Neuronal stem cell (in vitro differentiated cells): ENCODE measurements around the gene SLC2A1.

Experiments used
- DNase-seq: peaks from one replicate; pipeline ENCODE4 v3.0.0-alpha.2; 2013; ENCODE audit warnings: low spot score
- H2AFZ ChIP-seq: one replicate; pipeline ENCODE4 v1.6.1; 2013; ENCODE audit warnings: mild to moderate bottlenecking, low read length, inconsistent platforms
- H2AK5ac ChIP-seq: 2 replicates; pipeline ENCODE4 v1.6.1; 2013; ENCODE audit warnings: low read depth, mild to moderate bottlenecking, inconsistent platforms, low read length, moderate library complexity, mixed read lengths
- H2BK120ac ChIP-seq: 2 replicates; pipeline ENCODE4 v1.6.1; 2013; ENCODE audit warnings: low read depth, mild to moderate bottlenecking, inconsistent platforms, low read length, moderate library complexity, mixed read lengths
- H2BK12ac ChIP-seq: one replicate; pipeline ENCODE4 v1.6.1; 2013; ENCODE audit warnings: low read length, inconsistent platforms
- H2BK15ac ChIP-seq: 2 replicates; pipeline ENCODE4 v1.6.1; 2013; ENCODE audit warnings: mild to moderate bottlenecking, low read length, inconsistent platforms, mixed read lengths
- H2BK5ac ChIP-seq: one replicate; pipeline ENCODE4 v1.6.1; 2013; ENCODE audit warnings: inconsistent platforms, mild to moderate bottlenecking, low read length, moderate library complexity
- H3K14ac ChIP-seq: one replicate; pipeline ENCODE4 v1.6.1; 2013; ENCODE audit warnings: low read length, inconsistent platforms
- H3K18ac ChIP-seq: 2 replicates; pipeline ENCODE4 v1.6.1; 2013; ENCODE audit warnings: low read length, inconsistent platforms
- H3K23ac ChIP-seq: 2 replicates; pipeline ENCODE4 v1.6.1; 2013; ENCODE audit warnings: low read depth, mild to moderate bottlenecking, mixed read lengths, low read length, inconsistent platforms; ENCODE audit not compliant: poor library complexity
- H3K27ac ChIP-seq: replicated peaks from 3 replicates; pipeline ENCODE4 v1.5.1; 2013; ENCODE audit warnings: low read length, inconsistent platforms
- H3K27me3 ChIP-seq, 3 experiments: 2 replicates each; pipeline ENCODE4 v1.6.1; 2013; ENCODE audit warnings: low read length in 3 of 3, mild to moderate bottlenecking in 2 of 3, inconsistent platforms in 1 of 3, low read depth in 1 of 3, mixed read lengths in 1 of 3, moderate library complexity in 1 of 3; ENCODE audit not compliant: control insufficient read depth in 3 of 3, insufficient read depth in 3 of 3
- H3K36me3 ChIP-seq, 2 donors: replicated peaks in 1 of 2; 2 replicates each; pipeline ENCODE4 v1.6.1; 2013; ENCODE audit warnings: low read length in 2 of 2; ENCODE audit not compliant: control insufficient read depth in 2 of 2, insufficient read depth in 2 of 2
- H3K4ac ChIP-seq: 2 replicates; pipeline ENCODE4 v1.6.1; 2013; ENCODE audit warnings: inconsistent platforms, mild to moderate bottlenecking, low read length, moderate library complexity
- H3K4me1 ChIP-seq, 2 donors: 1 replicate in 1 of 2; 2 replicates in 1 of 2; pipeline ENCODE4 v1.6.1; 2013; ENCODE audit warnings: low read length in 2 of 2, low read depth in 1 of 2; ENCODE audit not compliant: control insufficient read depth in 2 of 2, insufficient read depth in 1 of 2
- H3K4me2 ChIP-seq: one replicate; pipeline ENCODE4 v1.6.1; 2013; ENCODE audit warnings: mild to moderate bottlenecking, low read length, inconsistent platforms; ENCODE audit not compliant: insufficient read depth, poor library complexity, severe bottlenecking
- H3K4me3 ChIP-seq, 2 donors: 2 replicates each; pipeline ENCODE4 v1.5.1; 2013; ENCODE audit warnings: low read length in 2 of 2, mild to moderate bottlenecking in 2 of 2, inconsistent platforms in 1 of 2, moderate library complexity in 1 of 2
- H3K79me1 ChIP-seq: one replicate; pipeline ENCODE4 v1.6.1; 2013; ENCODE audit warnings: low read depth, mild to moderate bottlenecking, inconsistent platforms, low read length, moderate library complexity
- H3K9ac ChIP-seq: one replicate; pipeline ENCODE4 v1.6.1; 2013; ENCODE audit warnings: mild to moderate bottlenecking, low read depth, low read length, inconsistent platforms; ENCODE audit not compliant: poor library complexity
- H3K9me3 ChIP-seq, 2 donors: replicated peaks in 1 of 2; 2 replicates each; pipeline versions ENCODE3 to v1.6.1; 2013; ENCODE audit warnings: low read length in 2 of 2, mild to moderate bottlenecking in 2 of 2, inconsistent platforms in 1 of 2, low read depth in 1 of 2, mixed read lengths in 1 of 2, moderate library complexity in 1 of 2; ENCODE audit not compliant: control insufficient read depth in 2 of 2, insufficient read depth in 1 of 2
- H4K8ac ChIP-seq: one replicate; pipeline ENCODE4 v1.6.1; 2013; ENCODE audit warnings: low read depth, mild to moderate bottlenecking, inconsistent platforms, low read length, moderate library complexity
- H4K91ac ChIP-seq: one replicate; pipeline ENCODE4 v1.6.1; 2013; ENCODE audit warnings: low read length, low read depth, mild to moderate bottlenecking, inconsistent platforms; ENCODE audit not compliant: poor library complexity
- WGBS, 2 donors: extraction: QIAGEN DNeasy Blood & Tissue Kit; methylation state at CpG; one replicate each; pipeline ENCODE4 v1.1.7; 2013; ENCODE audit warnings: missing lambda C conversion rate in 2 of 2, mixed read lengths in 1 of 2; ENCODE audit not compliant: insufficient read length in 2 of 2, insufficient replicate concordance in 1 of 2; ENCODE audit errors: extremely low coverage in 2 of 2; 5-methylcytosine and 5-hydroxymethylcytosine counted together

The SLC2A1 gene

DNA sequence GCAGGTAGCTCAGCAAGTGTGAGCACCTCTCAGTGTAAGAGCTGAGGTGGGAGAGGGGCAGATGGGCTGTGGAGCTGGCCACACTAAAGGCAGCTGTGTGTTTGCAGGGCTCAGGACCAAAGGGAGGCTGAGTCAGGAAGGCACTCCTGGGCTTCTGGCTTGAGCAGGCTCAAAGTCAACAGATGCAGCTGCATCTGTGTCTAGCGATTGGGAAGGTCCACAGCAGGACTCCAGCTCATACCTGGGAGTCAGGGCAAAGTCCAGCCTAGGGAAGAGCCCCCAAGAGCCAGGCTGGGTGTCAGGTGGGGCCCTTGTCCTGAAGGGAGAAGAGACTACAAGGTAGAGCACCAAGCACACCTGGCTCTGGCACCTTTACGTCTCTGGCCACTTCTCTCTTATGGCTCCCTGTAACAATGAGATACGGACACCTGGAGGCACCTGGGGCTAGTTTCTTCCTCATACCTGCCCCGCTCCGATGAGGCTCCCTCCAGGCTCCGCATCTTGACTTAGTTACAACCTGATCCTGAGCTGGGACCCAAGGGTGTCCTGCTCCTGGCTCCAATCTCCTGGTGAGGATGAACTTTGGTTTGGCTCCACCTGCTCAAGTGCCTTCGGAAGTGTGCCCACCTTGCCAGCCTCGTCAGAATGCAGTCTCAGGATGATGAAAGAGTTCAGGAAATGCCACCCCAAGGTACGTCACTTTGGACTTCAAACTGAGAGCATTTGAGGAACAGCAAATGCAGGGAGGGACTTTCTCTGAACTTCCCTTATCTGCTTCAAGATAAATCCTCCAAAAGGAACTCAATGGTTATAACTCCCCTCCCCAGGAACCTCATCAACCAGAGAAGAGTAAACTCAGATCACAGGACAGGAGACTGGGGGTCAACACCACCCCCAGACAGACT is 21.5 kb upstream of the SLC2A1 start:
- Histone ChIP-seq H2AFZ (no peak overlapping the region), H3K9me3 (no peaks in the 10 kb centered on the region), H4K91ac (no peak overlapping the region), H2BK12ac (peak overlapping the region; percentile 41), H3K4ac (no peak overlapping the region), H3K9ac (no peak overlapping the region), H3K27me3 (no peaks in the 10 kb centered on the region), H3K4me3 (no peak overlapping the region), H3K14ac (no peak overlapping the region), H2BK120ac (no peak overlapping the region), H3K79me1 (no peaks in the 10 kb centered on the region), H3K36me3 (peaks cover 0 to 6% of the 10 kb centered on the region in 2 donors), H3K18ac (peak overlapping the region; percentile 73), H2AK5ac (peak overlapping the region; percentile 68), H3K4me1 (peaks cover 23 to 24% of the 10 kb centered on the region in 2 donors), H2BK15ac (peak overlapping the region; percentile 5), H3K23ac (no peak overlapping the region), H3K4me2 (no peak overlapping the region), H3K27ac (no peak overlapping the region), H4K8ac (no peak overlapping the region), H2BK5ac (no peak overlapping the region)
- DNase-seq = no peak
- WGBS, 2 donors = no CpG with 5 or more reads among the region's 9 CpGs

DNA sequence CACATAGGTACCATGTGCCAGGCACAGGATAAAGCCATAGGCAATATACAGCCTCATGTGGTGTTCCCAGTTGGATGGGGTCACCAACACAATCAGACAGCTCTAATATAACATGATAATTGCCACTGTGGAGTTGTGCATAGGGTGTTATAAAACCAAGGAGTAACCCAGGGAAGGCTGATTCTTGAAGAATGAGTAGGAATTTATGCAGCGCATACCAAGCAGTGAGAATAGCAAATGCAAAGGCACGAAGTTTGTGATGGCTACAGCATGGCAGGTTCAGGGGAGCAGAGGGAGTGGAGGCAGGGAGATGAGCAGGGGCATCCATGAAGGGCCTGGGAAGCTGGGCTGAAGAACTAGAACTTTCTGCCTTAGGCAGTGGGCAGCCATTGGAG is 20.4 kb upstream of the SLC2A1 start:
- no peak overlapping the region for H2BK5ac ChIP-seq
- no peak for DNase-seq
- no peak overlapping the region for H3K9ac ChIP-seq
- no peak overlapping the region for H3K4me2 ChIP-seq
- no peak overlapping the region for H4K8ac ChIP-seq
- H3K14ac ChIP-seq = no peak overlapping the region
- no peak overlapping the region for H3K23ac ChIP-seq
- whole genome bisulfite sequencing, 2 donors = no CpG with 5 or more reads among the region's 2 CpGs
- no peaks in the 10 kb centered on the region for H3K27me3 ChIP-seq
- peaks cover 0 to 2% of the 10 kb centered on the region in 2 donors for H3K36me3 ChIP-seq
- H3K9me3 ChIP-seq = no peaks in the 10 kb centered on the region
- peaks cover 24% of the 10 kb centered on the region in 2 donors for H3K4me1 ChIP-seq
- H2AK5ac ChIP-seq = no peak overlapping the region
- no peaks in the 10 kb centered on the region for H3K79me1 ChIP-seq
- no peak overlapping the region for H3K4ac ChIP-seq
- no peak overlapping the region for H2BK120ac ChIP-seq
- H4K91ac ChIP-seq = no peak overlapping the region
- H3K27ac ChIP-seq = no peak overlapping the region
- H2AFZ ChIP-seq = no peak overlapping the region
- H3K18ac ChIP-seq = no peak overlapping the region
- H3K4me3 ChIP-seq = no peak overlapping the region
- H2BK15ac ChIP-seq = no peak overlapping the region
- no peak overlapping the region for H2BK12ac ChIP-seq

DNA sequence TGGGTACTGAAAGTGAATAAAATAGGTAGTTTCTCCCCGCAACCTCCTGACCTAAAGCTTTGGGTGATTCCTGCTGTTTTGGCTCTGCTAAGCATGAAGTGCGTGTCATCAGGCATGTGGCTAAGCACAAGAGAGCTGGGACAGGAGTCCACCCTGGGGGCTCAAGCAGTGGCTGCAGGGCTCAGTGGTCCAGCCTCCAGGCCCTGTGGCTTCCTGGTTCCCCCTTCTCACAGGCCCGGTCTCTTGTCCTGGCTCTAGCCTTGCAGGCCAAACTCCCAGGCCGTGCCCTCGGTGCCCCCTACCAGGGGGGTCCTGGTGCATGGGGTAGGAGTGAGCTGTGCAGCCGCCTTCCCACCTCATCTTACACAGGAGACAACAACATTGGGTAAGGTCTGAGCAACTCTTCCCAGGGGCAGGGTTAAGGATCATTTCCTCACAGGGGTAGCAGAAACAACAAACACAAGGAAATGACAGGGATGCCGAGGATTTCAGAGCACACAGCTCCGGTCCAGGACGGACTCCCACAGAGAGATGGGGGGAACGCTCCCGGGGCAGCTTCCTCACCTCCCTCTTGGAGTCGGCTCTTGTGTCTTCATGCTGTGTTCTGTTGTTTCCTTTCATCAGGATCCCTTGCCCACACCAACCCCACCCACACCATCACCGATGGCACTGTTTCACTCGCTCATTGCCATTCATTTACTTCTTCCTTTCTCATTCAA is 19.8 kb upstream of the SLC2A1 start:
- Histone ChIP-seq H3K9me3 (no peaks in the 10 kb centered on the region), H2BK120ac (no peak overlapping the region), H3K4me1 (peaks cover 24 to 25% of the 10 kb centered on the region in 2 donors), H4K91ac (no peak overlapping the region), H2AK5ac (peak overlapping the region; percentile 2), H3K4ac (no peak overlapping the region), H3K18ac (peak overlapping the region; percentile 16), H3K4me2 (no peak overlapping the region), H4K8ac (no peak overlapping the region), H3K27me3 (no peaks in the 10 kb centered on the region), H3K27ac (no peak overlapping the region), H2BK15ac (peak overlapping the region; percentile 5), H3K79me1 (no peaks in the 10 kb centered on the region), H3K14ac (no peak overlapping the region), H3K36me3 (peaks cover 0 to 2% of the 10 kb centered on the region in 2 donors), H2AFZ (peak overlapping the region; percentile 80), H3K23ac (no peak overlapping the region), H3K4me3 (no peak overlapping the region), H2BK12ac (no peak overlapping the region), H3K9ac (peak overlapping the region; percentile 7), H2BK5ac (no peak overlapping the region)
- no CpG with 5 or more reads among the region's 14 CpGs for WGBS, 2 donors
- DNase-seq = no peak

- H3K18ac ChIP-seq = no peak overlapping the region
- H3K4ac ChIP-seq = no peak overlapping the region
- no peak overlapping the region for H3K9ac ChIP-seq
- no peaks in the 10 kb centered on the region for H3K9me3 ChIP-seq
- H2AK5ac ChIP-seq = no peak overlapping the region
- WGBS, 2 donors = no CpG with 5 or more reads among the region's 1 CpG
- no peak overlapping the region for H3K14ac ChIP-seq
- no peak overlapping the region for H3K4me3 ChIP-seq
- no peak overlapping the region for H2AFZ ChIP-seq
- no peak overlapping the region for H3K4me2 ChIP-seq
- peaks cover 0 to 2% of the 10 kb centered on the region in 2 donors for H3K36me3 ChIP-seq
- no peak overlapping the region for H4K8ac ChIP-seq
- no peaks in the 10 kb centered on the region for H3K27me3 ChIP-seq
- DNase-seq = no peak
- H2BK12ac ChIP-seq = no peak overlapping the region
- H3K4me1 ChIP-seq = peaks cover 27 to 32% of the 10 kb centered on the region in 2 donors
- H4K91ac ChIP-seq = no peak overlapping the region
- no peak overlapping the region for H3K27ac ChIP-seq
- H3K23ac ChIP-seq = no peak overlapping the region
- no peak overlapping the region for H2BK15ac ChIP-seq
- no peaks in the 10 kb centered on the region for H3K79me1 ChIP-seq
- H2BK5ac ChIP-seq = no peak overlapping the region
- no peak overlapping the region for H2BK120ac ChIP-seq
Observed at GRCh38 chr1:42977653-42978052, 19.0 kb upstream of the SLC2A1 start.
